HepG2 (cell line): ENCODE results near the gene P2RX6. TPM values are rescaled to one million over a fixed set of nuclear protein-coding genes. Genes with fewer than 3 reads are reported as not detected.

Experiments
- ATAC-seq: fragments of 200-7000 bp; cut with Tn5 transposase; 3 replicates; pipeline ENCODE4 v1.9.1; 2020; ENCODE audit warnings: mild to moderate bottlenecking, moderate library complexity
- BruUV-seq: library from RNA; stranded (reverse); fragments of 400-500 nt; replicated peaks from 2 replicates; lab custom pipeline; 2021; lab: Mats Ljungman, UMichigan
- CTCF ChIA-PET: fragments of 300-600 bp; formaldehyde crosslinking; extraction: SDS; loops from one replicate; lab custom pipeline; 2021; ENCODE audit warnings: low total read pairs, inconsistent platforms, low intra/inter-chr PET ratio; lab: Yijun Ruan, JAX
- POLR2A ChIA-PET: fragments of 350-600 bp; sonication (Branson Sonifier 250); formaldehyde crosslinking; loops from one replicate; lab custom pipeline; 2020; ENCODE audit warnings: antibody characterized with exemption, inconsistent platforms; lab: Yijun Ruan, JAX
- DNase-seq: peaks from one replicate; pipeline ENCODE4 v3.0.0-alpha.2; 2015; ENCODE audit warnings: low spot score
- FAIRE-seq: peaks from 3 replicates; lab custom pipeline; 2011; peaks lifted over from hg19 to GRCh38; lab: Jason Lieb, UNC
- H2AFZ ChIP-seq: one replicate; pipeline ENCODE4 v1.6.1; 2011; ENCODE audit warnings: low read length, inconsistent platforms
- H3K27ac ChIP-seq: fragments of 300-600 bp; 3 replicates; pipeline ENCODE4 v1.8.0; 2011; ENCODE audit warnings: mixed run types, mild to moderate bottlenecking, mixed read lengths, low read length, inconsistent platforms; ENCODE audit not compliant: insufficient read depth; ENCODE audit errors: extremely low read length
- H3K27me3 ChIP-seq, 2 experiments: fragments of 200-600 bp in 1 of 2; 2 replicates in 1 of 2; 3 replicates in 1 of 2; pipeline versions ENCODE4 v1.6.0 to v1.8.0; 2011; ENCODE audit warnings: low read length in 2 of 2, mild to moderate bottlenecking in 2 of 2, moderate library complexity in 2 of 2, inconsistent platforms in 1 of 2; ENCODE audit not compliant: insufficient read depth in 2 of 2, control insufficient read depth in 1 of 2
- H3K36me3 ChIP-seq, 2 experiments: fragments of 200-600 bp in 1 of 2; replicated peaks in 1 of 2; 2 replicates in 1 of 2; 3 replicates in 1 of 2; pipeline versions ENCODE4 v1.5.1 to v1.8.0; 2011; ENCODE audit warnings: low read length in 2 of 2, inconsistent platforms in 1 of 2; ENCODE audit not compliant: insufficient read depth in 2 of 2, control insufficient read depth in 1 of 2
- H3K4me1 ChIP-seq: 2 replicates; pipeline ENCODE4 v1.5.1; 2012; ENCODE audit warnings: low read length, inconsistent platforms; ENCODE audit not compliant: insufficient read depth
- H3K4me2 ChIP-seq: 2 replicates; pipeline ENCODE4 v1.6.0; 2011; ENCODE audit warnings: low read depth, low read length, inconsistent platforms
- H3K4me3 ChIP-seq, 3 experiments: fragments of 200-600 bp in 1 of 3; sonication (generic), shearing (Covaris generic) in 1 of 3; replicated peaks in 1 of 3; 2 replicates each; pipeline ENCODE4 v1.5.1; 2011 to 2016; ENCODE audit warnings: low read length in 3 of 3, inconsistent platforms in 2 of 3, low read depth in 2 of 3, mild to moderate bottlenecking in 2 of 3, control low read depth in 1 of 3, mixed read lengths in 1 of 3; ENCODE audit not compliant: insufficient read depth in 1 of 3
- H3K79me2 ChIP-seq: one replicate; pipeline ENCODE4 v1.6.1; 2011; ENCODE audit warnings: low read length, inconsistent platforms; ENCODE audit not compliant: insufficient read depth
- H3K9ac ChIP-seq: 2 replicates; pipeline ENCODE4 v1.6.0; 2011; ENCODE audit warnings: mild to moderate bottlenecking, low read depth, low read length, inconsistent platforms; ENCODE audit not compliant: insufficient read depth
- H3K9me3 ChIP-seq: 2 replicates; pipeline ENCODE4 v1.5.1; 2012; ENCODE audit warnings: mild to moderate bottlenecking, low read length
- H4K20me1 ChIP-seq: 2 replicates; pipeline ENCODE4 v1.6.0; 2011; ENCODE audit warnings: inconsistent platforms, mild to moderate bottlenecking, low read length, moderate library complexity; ENCODE audit not compliant: insufficient read depth
- HES4 ChIP-seq: sonication (generic); formaldehyde crosslinking; IDR thresholded peaks from 2 replicates; pipeline ENCODE4 v1.9.0; 2021; ENCODE audit warnings: mild to moderate bottlenecking, missing genetic modification reagents, borderline replicate concordance
- KAT2B ChIP-seq: fragments of 150-350 bp; IDR thresholded peaks from 2 replicates; pipeline ENCODE4 v1.6.1; 2014; ENCODE audit warnings: low read depth, low read length, borderline replicate concordance
- TOE1 ChIP-seq: sonication (generic); formaldehyde crosslinking; IDR thresholded peaks from 2 replicates; pipeline ENCODE4 v1.4.0; 2020; ENCODE audit warnings: mild to moderate bottlenecking, missing genetic modification reagents
- XRCC5 ChIP-seq: fragments of 200-400 bp; formaldehyde crosslinking; optimal IDR thresholded peaks from 2 replicates; pipeline ENCODE3; 2017; ENCODE audit warnings: mild to moderate bottlenecking, low read length
- ZNF446 ChIP-seq: sonication (generic); formaldehyde crosslinking; IDR thresholded peaks from 2 replicates; pipeline ENCODE4 v1.5.0; 2020; ENCODE audit warnings: mild to moderate bottlenecking, missing genetic modification reagents
- ZNF614 ChIP-seq: IDR thresholded peaks from 2 replicates; pipeline ENCODE4 v1.6.1; 2018; ENCODE audit warnings: missing biosample characterization, missing genetic modification reagents, inconsistent platforms, borderline replicate concordance
- ZNF777 ChIP-seq: sonication (generic); formaldehyde crosslinking; IDR thresholded peaks from 2 replicates; pipeline ENCODE4 v1.4.0; 2020; ENCODE audit warnings: missing genetic modification reagents
- WGBS: methylation state at CpG from one replicate; pipeline ENCODE4 v1.1.6; 2017; ENCODE audit warnings: low lambda C conversion rate; 5-methylcytosine and 5-hydroxymethylcytosine counted together
- in situ Hi-C: cut with HindIII; loops from 2 replicates; pipeline ENCODE4 v1.10.0; 2017; ENCODE audit warnings: low pct_unique_long_range_greater_than_20kb; ENCODE audit not compliant: extremely low pct_ligation_motif_present
- intact Hi-C: fragments of 100-400 bp; cut with micrococcal nuclease; formaldehyde crosslinking; loops from one replicate; pipeline ENCODE4 v1.10.0; 2022; ENCODE audit not compliant: unreplicated experiment
- polyA plus RNA-seq, 8 experiments: library from polyadenylated mRNA; depleted of rRNA in 3 of 8; stranded (reverse) in 7 of 8; unstranded in 1 of 8; fragments of >200 nt; fragmentation: Illumina TruSeq in 4 of 8; extraction: Trizol in 4 of 8; gene quantifications; 2 replicates each; pipeline versions ENCODE4 v1.2.1 to v1.2.3, GENCODE V29; 2011 to 2016; ENCODE audit warnings: low read depth in 4 of 8, missing spikeins in 1 of 8, mixed read lengths in 1 of 8; ENCODE audit not compliant: insufficient read depth in 1 of 8
- total RNA-seq, 5 experiments: library from RNA; depleted of rRNA; stranded (reverse); fragments of >200 nt; fragmentation: Illumina TruSeq; extraction: Trizol; gene quantifications; 2 replicates each; pipeline ENCODE4 v1.2.3, GENCODE V29; 2016; ENCODE audit warnings: low read depth in 1 of 5
- TF ChIP-seq, protein P1 (sequence below): sonication (generic); formaldehyde crosslinking; IDR thresholded peaks from 2 replicates; pipeline ENCODE4 v1.5.0; 2020; ENCODE audit warnings: mild to moderate bottlenecking, missing genetic modification reagents, borderline replicate concordance
- TF ChIP-seq, protein P2 (sequence below): sonication (generic); formaldehyde crosslinking; IDR thresholded peaks from 2 replicates; pipeline ENCODE4 v1.5.1; 2020; ENCODE audit warnings: missing genetic modification reagents, mild to moderate bottlenecking, borderline replicate concordance

P2RX6 gene
- total and polyA plus RNA-seq, 2 of the 13 experiments (the other 11 are each of a cell fraction or from before 2014, with no cell fraction given) = 0.04 to 0.12 TPM

DNA sequence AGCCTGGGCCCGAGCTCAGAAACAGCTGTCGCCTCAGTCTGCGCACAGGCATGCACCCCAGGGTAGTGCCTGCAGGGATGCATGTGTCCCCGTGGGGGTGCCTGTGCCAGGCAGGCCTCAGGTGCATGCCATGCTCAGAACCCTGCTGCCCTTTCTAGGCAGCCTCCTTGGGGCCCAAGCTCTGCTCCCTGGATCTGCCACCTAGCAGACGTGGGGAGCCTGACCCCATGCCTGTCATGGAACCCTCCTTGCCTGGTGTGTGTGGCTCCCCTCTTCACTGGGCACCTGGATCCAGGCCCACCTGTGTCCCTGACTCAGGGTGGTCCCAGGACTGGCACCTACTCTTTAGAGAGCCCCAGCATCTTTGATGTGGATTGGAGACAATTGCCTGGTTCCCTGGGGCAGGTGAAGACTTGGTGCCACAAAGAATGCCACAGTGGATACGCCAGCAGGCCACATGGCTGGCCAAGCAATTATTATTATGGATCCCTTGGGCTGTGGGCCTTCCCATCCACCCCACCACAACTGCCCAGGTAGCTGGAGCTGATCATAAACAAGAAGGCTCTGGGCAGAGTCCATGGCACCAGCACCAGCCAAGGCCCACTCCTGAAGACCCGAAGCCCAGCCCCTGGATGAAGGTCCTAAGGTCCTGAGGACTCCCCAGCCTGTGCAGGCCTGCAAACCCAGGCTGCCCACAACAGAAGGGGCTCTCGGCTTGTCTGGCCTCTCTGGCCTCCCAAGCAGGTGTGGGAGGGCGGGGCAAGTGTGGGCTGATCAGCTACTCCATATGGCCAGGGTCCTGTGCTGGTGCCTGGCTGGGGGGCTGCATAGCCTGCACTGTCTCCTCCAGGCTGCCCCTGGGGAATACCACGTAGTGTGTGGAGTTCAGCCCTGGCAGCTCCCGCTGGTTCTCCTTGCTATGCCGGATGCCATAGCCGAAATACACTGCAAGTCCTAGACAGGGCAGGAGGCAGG is 13.6 kb downstream of the P2RX6 start:
- ChIA-PET CTCF (no interaction called here), POLR2A (no interaction called here)
- Histone ChIP-seq H3K4me1 (no peaks in the 10 kb centered on the region), H3K4me3 (no peak overlapping the region), H3K79me2 (no peaks in the 10 kb centered on the region), H3K4me2 (no peak overlapping the region), H4K20me1 (no peaks in the 10 kb centered on the region), H3K9me3 (no peaks in the 10 kb centered on the region), H3K27ac (no peak overlapping the region), H3K9ac (no peak overlapping the region), H3K36me3 (no peaks in the 10 kb centered on the region), H3K27me3 (peaks cover 17 to 66% of the 10 kb centered on the region in 2 experiments; a peak in 4 of 5 replicates), H2AFZ (no peak overlapping the region)
- BruUV-seq = no TSS peak
- intact Hi-C loops = no loop called here
- no peak for DNase-seq
- WGBS = 50% methylated on average over 1 of the region's 13 CpGs
- TF ChIP-seq, protein P1, sequence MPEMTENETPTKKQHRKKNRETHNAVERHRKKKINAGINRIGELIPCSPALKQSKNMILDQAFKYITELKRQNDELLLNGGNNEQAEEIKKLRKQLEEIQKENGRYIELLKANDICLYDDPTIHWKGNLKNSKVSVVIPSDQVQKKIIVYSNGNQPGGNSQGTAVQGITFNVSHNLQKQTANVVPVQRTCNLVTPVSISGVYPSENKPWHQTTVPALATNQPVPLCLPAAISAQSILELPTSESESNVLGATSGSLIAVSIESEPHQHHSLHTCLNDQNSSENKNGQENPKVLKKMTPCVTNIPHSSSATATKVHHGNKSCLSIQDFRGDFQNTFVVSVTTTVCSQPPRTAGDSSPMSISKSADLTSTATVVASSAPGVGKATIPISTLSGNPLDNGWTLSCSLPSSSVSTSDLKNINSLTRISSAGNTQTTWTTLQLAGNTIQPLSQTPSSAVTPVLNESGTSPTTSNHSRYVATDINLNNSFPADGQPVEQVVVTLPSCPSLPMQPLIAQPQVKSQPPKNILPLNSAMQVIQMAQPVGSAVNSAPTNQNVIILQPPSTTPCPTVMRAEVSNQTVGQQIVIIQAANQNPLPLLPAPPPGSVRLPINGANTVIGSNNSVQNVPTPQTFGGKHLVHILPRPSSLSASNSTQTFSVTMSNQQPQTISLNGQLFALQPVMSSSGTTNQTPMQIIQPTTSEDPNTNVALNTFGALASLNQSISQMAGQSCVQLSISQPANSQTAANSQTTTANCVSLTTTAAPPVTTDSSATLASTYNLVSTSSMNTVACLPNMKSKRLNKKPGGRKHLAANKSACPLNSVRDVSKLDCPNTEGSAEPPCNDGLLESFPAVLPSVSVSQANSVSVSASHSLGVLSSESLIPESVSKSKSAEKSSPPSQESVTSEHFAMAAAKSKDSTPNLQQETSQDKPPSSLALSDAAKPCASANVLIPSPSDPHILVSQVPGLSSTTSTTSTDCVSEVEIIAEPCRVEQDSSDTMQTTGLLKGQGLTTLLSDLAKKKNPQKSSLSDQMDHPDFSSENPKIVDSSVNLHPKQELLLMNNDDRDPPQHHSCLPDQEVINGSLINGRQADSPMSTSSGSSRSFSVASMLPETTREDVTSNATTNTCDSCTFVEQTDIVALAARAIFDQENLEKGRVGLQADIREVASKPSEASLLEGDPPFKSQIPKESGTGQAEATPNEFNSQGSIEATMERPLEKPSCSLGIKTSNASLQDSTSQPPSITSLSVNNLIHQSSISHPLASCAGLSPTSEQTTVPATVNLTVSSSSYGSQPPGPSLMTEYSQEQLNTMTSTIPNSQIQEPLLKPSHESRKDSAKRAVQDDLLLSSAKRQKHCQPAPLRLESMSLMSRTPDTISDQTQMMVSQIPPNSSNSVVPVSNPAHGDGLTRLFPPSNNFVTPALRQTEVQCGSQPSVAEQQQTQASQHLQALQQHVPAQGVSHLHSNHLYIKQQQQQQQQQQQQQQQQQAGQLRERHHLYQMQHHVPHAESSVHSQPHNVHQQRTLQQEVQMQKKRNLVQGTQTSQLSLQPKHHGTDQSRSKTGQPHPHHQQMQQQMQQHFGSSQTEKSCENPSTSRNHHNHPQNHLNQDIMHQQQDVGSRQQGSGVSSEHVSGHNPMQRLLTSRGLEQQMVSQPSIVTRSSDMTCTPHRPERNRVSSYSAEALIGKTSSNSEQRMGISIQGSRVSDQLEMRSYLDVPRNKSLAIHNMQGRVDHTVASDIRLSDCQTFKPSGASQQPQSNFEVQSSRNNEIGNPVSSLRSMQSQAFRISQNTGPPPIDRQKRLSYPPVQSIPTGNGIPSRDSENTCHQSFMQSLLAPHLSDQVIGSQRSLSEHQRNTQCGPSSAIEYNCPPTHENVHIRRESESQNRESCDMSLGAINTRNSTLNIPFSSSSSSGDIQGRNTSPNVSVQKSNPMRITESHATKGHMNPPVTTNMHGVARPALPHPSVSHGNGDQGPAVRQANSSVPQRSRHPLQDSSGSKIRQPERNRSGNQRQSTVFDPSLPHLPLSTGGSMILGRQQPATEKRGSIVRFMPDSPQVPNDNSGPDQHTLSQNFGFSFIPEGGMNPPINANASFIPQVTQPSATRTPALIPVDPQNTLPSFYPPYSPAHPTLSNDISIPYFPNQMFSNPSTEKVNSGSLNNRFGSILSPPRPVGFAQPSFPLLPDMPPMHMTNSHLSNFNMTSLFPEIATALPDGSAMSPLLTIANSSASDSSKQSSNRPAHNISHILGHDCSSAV (CRISPR knock-in tag) = no peak
- TF ChIP-seq, protein P2, sequence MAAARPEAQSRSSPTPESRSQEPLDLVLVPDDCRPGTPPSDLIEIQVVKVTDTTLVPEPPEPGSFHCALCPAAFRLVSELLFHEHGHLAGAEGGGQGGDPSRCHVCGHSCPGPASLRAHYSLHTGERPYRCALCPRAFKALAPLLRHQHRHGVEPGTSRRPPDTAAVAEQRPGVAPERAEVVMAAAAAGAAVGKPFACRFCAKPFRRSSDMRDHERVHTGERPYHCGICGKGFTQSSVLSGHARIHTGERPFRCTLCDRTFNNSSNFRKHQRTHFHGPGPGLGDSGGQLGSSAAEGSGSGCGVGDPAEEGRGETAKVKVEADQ (CRISPR knock-in tag) = no peak
- TF ChIP-seq KAT2B = no peak
- no peak for TF ChIP-seq XRCC5
- no peak for TF ChIP-seq ZNF446
- no peak for TF ChIP-seq HES4
- TF ChIP-seq ZNF777 (CRISPR knock-in tag) = no peak
- no peak for TF ChIP-seq TOE1 (CRISPR knock-in tag)
- no peak for TF ChIP-seq ZNF614 (CRISPR knock-in tag)
- no peak for FAIRE-seq
- no peak for ATAC-seq
- in situ Hi-C loops = no loop called here
